ENCODE data around the gene WDPCP.
"Not testable (repeated sequence)": the region's sequence is repeated elsewhere in the genome, so short reads cannot be mapped to it uniquely, and the experiment has no call there.

The WDPCP gene

DNA sequence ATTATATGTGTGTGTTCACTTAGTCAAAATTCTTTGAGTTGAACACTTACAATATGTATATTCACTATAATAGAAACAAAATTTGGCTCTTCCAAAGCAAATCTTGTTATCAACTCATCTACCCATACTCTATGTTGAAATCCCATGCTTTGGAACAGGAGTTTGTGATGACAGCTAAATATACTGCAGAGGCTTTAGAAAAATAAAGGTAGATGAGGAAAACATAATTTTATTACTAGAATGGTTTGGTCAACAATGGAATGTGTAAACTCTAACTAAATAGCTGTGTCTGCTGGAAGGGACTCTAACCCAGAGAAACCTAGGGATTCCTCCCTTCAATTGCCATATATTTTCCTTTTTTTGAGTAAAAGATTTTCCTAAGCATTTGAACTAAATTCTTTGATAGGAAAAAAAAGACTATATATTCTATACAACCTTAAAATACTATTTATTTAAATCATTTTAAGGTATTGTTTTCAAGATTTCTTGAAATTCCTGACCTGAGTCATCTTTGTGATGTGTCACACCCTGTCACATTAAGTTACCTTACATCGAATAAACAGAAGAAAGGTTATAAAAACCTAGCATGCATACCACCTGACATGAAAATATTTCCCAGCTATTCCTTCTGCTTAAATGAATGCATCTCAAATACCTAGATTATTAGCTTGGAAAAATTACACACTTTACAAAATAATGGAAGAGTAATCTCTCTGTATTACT, 362.2 kb downstream of the WDPCP start:
- DNase-seq (ENCODE audit: low read depth), result no peak

DNA sequence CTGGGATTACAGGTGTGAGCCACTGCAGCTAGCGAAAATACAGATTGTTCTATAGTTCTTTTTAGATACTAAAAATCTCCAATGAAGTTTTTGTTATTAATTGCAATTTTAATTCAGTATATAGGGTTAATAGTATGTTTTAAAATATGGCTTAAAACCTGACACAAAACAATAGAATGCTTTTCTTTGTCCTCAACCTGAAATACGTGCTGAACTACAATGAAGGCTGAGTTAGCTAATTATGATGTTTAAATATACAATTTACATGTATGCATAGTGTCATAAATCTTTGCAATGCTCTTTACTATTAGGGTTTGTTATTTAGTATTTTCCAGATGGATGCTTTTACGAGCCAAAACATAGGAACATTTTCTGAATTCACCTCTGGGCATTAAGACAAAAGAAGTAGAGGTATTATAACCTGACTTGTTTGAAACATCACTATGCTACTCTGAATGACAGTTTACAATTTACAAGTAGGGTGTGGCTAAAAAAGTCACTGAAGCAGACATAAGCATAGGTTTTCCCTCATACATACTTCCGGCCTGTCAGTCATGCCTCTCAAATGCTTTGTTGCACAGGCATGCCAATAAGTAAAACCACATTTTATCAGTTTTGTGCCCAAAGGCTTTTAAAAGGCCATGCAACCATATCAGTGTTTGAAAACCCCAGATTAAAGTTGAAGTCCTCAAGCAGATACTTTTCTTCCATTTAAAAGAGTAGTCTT, 369.3 kb downstream of the WDPCP start:
- no peak for DNase-seq (ENCODE audit: low read depth)

DNA sequence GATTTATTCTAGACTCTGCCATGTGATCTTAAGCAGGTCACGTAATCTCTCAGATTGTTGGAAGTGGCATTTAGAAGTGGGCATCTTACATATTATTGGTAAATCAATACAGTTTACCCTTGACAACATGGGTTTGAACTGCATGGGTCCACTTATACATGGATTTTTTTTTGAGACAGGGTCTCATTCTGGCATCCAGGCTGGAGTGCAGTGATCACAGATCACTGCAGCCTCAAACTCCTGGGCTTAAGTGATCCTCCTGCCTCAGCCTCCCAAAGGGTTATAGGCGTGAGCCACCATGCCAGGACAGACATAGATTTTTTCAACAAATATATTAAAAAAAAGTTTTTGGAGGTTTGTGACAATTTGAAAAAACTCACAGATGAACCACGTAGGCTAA, 393.0 kb downstream of the WDPCP start:
- DNase-seq (ENCODE audit: low read depth), result no peak

DNA sequence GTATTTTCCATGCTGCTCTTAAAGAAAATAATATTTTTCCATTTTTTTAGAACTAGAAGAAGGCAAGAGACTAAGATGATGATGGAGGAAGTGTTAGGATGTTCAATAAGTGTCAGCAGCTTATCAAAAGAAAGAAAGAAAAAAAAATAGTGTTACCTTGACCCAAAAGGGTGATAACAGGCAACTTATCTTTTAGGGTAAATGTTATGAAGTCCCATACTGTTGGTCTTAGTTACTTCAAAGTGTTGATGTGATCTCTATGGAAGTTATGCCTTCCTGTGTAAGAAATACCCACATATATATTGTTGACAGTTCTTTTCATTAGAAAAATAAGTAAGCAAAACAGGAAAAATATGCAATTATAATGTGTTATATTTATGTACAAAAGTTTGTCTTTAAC, 394.1 kb downstream of the WDPCP start:
- DNase-seq (ENCODE audit: low read depth), result no peak

DNA sequence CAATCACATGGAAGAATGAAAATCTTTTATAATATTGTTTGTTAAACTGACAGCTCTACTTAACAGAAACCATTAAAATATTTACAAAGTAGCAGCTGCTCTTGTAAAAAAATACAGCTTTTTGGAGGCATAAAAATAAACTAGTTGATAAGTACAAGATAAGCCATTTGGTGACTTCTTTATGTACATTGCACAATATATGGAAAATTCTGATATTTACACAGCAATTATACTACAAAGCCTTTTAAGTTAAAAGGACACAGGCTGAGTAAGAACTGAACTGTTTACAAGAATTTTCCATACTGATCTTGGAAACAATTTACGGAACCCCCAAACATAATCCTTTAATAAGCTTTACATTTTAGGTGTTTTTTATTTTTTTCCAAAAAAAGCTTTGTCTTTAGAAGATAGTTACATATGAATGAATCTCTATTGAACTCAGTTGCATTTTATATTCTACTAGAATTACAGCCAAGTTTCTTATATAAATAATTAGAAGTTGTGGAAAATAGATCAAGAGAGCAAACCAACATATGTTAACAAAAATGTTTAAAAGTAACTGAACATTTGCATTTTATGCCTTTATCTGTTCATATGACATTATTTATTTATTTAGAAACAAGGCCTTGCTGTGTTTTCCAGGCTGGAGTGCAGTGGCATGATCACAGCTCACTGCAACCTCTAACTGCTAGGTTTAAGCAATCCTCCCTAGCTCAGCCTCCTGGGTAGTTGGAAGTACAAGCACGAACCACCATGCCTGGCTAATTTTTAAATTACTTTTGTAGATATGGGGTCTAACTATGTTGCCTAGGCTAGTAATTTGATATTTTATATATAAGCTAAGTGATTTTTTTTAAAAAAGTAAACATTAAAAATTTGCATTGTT, 395.1 kb downstream of the WDPCP start:
- DNase-seq (ENCODE audit: low read depth), result no peak

DNA sequence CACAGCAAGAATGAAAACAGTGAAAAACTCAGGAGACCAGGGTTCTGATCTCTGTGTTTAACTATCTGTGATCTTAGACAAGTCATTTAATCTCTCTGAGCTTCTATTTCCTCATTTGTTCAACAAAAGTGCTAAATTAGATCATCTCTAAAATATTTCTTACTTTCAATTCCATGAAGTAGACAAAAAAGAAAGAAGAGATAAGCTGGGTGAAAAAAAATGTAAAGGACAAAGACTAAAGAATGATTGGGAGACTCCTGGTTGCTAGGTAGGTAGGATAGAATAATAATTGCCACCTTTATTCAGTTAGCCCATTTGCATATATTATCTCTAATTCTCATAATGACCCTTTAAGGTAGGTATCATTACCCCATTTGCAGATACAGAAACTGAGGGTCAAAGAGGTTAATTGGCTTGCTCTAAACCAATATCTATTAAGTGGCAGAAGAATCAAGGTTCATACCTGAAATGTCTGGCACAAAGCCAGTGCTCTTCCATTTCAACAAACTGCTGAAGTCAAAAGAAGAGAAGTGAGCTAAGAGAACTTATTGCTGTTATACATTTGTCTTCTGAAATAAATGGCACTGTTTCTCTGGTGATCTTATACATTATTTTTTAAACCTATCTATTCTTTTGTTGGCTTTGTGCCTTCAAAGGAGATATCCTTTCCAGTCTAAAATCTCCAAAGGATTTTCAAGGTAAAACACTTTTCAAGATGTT, 395.9 kb downstream of the WDPCP start:
- DNase-seq (ENCODE audit: low read depth), result no peak

DNA sequence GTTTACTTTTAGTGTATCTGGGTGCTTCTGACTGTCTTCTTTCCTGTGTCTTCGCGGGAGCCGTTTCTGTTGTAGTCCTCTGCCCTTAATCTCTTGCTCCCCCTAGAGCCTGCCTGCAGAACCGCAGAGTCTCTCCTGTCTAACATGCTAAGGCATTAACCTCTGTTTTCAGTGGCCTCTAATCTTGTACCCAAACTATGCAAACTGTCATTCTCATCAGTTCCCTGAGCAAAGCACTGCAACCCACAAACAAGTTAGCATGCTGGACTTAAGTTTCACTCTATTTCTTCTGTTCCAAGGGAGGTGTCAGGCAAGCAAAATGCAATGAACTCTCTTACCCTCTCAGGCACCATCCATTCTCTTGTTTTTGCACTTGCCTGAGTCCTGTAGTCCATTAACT, 399.3 kb downstream of the WDPCP start:
- no peak for DNase-seq (ENCODE audit: low read depth)

DNA sequence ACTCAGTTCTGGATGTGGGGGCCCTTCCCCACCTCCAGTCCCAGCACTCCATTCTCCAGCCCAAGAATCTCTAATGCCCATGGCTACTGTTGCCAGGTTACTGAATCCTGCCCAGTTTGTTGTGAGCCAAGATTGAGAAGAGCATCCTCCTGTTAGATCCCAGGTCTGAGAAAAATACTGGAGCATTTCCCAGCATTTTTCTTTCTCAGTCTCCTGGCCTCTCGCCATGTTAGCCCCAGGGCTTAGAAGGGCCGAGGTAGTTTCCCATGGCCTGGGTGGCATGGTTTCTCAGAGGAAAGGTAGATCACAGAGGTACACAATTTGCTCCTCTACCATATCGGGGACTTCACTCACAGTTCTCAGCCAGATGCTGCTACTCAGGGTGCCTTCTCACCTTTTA, 401.9 kb downstream of the WDPCP start:
- no peak for DNase-seq (ENCODE audit: low read depth)

DNA sequence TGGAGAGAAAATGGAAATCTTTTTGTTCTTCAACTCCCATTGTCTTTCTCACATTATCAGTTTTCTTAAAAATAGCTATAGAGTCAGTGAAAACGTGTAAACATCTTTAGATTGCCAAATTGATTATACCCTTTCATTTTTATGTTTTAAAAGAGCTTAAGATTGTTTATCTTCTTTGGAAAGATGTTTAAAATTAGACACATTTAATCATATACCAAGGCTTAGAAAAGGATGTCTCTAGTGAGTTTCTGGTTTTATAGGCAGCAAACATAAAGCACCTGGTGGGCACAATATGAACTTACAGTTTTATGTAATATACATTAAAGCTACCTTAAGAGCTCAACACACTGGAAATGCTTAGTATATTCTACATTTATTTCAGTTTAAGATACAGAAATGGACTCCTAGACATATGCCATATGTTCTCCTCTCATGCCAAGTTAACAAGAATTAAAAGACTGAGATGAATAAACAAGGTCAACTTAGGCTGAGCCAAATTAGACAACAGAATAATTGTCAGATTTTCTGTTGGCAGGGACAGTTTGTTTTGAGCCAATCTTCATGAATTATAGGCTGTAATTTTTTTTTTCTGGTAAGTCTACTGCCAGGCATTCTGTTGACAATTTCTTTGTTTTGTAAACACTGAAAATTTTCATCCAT, 425.0 kb downstream of the WDPCP start:
- DNase-seq (ENCODE audit: low read depth), result no peak

DNA sequence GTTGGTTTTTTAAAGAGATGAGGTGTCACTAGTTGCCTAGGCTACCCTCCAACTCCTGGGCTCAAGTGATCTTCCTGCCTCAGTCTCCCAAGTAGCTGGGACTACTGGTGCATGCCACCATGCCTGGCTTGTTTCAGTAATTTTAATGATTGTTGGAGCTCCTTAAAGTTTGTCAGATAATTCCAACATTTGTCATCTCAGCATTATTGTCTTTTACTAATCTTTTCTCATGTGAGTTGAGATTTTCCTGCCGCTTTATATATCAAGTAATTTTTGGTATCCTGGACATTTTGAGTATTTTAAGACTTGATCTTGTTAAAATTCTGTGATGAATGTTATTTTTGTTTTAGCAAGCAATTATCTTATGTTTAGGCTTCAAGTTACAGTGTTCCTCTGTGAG, 429.0 kb downstream of the WDPCP start:
- DNase-seq (ENCODE audit: low read depth), result no peak

DNA sequence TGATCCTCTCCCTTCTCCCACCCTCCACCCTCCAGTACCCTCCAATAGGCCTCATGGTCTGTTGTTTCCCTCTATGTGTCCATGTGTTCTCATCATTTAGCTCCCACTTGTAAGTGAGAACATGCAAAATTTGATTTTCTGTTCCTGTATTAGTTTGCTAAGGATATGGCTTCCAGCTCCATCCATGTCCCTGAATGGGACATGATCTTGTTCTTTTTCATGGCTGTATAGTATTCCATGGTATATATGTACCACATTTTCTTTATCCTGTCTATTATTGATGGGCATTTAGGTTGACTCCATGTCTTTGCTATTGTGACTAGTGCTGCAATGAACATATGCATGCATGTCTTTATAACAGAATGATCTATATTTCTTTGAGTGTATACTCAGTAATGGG, 451.6 kb downstream of the WDPCP start:
- DNase-seq (ENCODE audit: low read depth), result not testable (repeated sequence)

DNA sequence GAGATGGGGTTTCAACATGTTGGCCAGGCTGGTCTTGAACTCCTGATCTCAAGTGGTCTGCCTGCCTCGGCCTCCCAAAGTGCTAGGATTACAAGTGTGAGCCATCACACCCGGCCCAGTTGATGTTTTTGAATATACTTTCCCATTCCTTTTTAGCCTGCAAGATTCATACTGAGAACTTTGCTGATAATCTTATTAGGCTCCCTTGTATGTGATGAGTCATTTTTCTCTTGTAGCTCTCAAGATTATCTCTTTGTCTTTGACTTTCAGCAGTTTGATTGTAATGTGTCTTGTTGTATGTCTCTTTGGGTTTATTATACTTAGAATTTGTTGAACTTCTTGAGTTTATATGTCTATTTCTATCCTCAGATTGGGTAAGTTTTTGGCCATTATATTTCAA, 456.3 kb downstream of the WDPCP start:
- no peak for DNase-seq (ENCODE audit: low read depth)

DNA sequence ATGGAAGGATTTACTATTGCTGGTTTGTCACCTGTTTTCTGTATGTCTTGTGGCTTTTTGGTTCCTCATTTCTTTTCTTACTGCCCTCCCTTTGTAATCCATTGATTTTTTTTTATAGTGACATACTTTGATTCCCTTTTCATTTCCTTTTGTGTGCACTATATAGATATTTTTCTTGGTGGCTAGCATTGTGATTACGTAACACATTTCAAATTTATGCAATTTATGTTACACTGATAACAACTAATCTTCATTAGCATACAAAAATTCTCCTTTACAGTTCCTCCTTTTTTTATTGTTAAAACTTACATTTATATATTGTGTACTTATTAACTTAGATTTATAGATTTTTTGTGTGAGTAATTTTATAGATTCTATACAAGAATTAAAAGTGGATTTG, 457.1 kb downstream of the WDPCP start:
- DNase-seq (ENCODE audit: low read depth), result no peak

DNA sequence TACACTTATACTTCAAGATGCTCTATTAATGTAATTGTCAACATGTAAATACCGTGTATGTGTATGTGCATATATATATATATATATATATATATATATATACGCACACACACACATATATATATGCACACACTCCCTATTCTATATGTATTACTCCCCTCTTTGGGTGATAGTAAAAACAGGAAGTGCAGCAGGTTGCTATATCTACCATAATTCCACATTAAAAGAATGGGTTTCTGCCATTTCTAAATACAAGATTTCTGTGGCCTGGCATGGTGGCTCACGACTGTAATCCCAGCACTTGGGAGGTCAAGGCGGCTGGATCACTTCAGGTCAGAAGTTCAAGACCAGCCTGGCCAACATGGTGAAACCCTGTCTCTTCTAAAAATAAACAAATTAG, 460.7 kb downstream of the WDPCP start:
- DNase-seq (ENCODE audit: low read depth), result no peak

DNA sequence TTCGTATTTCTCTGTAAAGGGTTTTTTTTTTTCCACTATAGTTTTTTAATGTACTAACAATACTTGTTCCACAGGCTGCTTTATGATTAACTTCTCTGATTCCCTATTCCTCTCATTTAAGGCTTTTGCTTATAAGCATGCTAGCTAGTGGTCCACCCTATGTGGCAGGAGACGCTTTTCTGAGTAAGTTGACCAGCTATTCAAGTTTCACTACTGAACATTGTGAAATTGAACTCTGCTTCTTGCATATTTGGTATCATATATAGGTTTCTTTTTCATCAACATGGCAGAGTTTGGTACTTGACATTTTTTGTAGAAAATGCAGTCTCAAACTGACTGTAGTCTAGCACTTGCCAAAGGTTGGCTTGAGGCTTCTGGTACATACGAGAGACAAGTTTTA, 463.4 kb downstream of the WDPCP start:
- DNase-seq (ENCODE audit: low read depth), result no peak

DNA sequence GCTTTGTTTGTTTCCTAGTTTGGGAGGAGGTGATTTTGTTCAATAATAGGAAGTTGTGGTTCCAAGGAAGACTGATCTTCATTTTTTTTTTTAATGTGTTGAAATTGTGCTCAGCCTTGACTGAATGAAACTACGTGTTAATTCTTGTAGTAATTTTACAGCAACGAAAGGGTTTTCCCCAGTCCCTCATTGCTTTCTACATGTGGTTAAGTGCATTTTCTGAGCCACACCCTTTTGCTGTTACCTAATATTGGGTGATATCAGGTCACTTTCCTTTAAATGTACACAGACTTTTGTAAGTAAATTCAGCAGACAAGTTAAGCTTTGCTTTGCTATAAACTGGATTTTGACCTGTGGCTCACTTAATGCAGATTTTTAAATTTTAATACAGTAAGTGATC, 464.1 kb downstream of the WDPCP start:
- DNase-seq (ENCODE audit: low read depth), result no peak

DNA sequence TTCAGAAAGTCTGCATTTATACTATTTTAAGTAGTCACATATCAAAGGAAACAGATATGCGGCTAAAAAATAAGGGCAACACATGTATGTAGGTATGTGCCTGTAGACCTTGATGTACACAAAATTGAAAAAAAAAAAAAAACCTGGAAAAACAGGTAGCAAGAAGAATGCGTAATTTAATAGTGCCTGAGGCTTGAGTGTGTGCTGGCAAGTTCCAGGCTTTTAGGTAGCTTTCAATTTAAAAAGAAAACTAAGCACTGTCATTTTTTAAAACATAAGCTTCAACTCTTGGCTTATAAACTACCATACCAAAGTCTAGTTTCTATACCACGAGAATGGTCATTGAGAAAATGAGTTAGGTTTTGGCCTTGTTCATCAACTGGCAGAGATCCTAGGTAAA, 465.4 kb downstream of the WDPCP start:
- no peak for DNase-seq (ENCODE audit: low read depth)

DNA sequence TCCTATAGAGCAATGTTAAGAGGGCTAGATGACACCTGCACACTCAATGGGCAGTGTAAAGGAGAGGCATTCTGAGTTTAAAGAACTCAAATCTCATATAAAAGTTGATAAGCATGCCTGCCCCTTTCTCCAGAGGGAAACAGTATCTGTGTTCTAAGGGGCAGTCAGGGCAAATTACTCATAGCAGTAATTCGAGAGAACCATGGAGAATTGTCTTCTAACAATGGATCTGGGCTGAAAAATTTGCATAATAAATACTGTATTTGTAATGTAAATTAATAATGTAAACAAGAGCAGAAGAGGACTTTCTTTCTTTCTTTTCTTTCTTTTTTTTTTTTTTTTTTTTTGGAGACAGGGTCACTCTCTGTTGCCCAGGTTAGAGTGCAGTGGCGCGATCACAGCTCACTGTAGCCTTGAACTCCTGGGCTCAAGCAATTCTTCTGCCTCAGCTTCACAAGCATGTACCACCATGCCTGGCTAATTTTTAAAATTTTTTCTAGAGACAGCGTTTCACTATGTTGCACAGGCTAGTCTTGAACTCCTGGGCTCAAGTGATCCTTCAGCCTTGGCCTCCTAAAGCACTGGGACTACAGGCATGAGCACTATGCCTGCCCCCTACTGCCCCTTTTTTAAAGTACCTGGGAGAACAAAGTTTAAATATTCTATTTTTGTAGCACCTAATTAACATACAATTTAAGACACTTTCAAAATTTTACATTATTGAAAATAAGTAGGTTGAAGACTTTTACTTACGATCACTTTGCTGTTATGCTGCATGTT, 467.0 kb downstream of the WDPCP start:
- no peak for DNase-seq (ENCODE audit: low read depth)

DNA sequence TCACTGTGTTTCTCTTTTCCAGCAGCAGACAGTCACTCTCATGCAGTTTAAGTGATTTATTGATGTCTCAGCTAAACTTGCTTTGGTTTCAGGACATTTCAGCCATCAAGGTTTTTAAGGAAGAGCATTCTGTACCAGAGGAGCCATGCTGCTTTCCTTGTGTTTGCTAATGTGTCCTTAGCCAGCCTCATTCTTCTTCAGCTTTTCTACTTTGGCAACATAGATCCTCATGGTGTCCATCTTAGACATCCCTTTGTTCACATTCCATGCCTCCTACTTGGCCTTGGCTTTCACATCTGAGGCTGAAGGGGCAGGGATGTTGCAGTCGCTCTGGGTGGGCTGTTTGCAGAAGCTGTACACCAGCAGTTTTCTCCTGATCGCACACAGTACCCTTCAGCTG, 469.5 kb downstream of the WDPCP start:
- no peak for DNase-seq (ENCODE audit: low read depth)

DNA sequence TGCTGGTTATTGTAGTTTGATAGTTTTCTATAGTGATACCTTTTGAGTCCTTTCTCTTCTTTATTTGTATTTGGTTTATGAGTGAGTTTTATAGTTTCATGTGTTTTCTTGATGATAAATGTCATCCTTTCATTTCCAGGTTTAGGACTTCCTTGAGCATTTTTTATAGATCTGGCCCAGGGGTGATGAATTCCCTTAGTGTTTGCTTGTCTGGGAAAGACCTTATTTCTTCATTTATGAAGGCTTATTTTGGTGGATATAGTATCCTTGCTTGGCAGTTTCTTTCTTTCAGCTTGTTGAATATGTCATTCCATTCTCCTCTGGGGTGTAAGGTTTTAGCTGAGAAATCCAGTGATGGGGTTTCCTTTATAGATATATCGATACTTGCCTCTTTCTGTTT, 483.8 kb downstream of the WDPCP start:
- no peak for DNase-seq (ENCODE audit: low read depth)

DNA sequence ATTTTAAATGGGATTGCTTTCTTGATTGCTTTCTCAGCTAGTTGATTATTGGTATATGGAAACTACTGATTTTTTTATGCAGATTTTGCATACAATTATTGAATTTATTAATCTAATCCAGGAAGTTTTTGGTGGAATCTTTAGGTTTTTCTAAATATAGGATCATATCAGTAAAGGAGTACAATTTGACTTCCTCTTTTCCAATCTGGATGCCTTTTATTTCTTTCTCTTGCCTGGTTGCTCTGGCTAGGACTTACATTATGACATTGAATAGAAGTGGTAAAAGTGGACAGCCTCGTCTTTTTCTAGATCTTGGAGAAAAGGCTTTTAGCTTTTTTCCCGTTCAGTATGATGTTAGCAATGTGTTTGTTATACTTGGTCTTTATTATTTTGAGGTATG, 486.3 kb downstream of the WDPCP start:
- DNase-seq (ENCODE audit: low read depth), result no peak

All from activated T-cell treated with anti-CD3 and anti-CD28 coated beads for 48 hours (primary cell).